GM18870 (cell line): Measurements from ENCODE around the gene AKT1S1.
A peak's percentile ranks its signal among the peaks of the same experiment; 100 is the strongest.
"Not testable (repeated sequence)": the region's sequence is repeated elsewhere in the genome, so short reads cannot be mapped to it uniquely, and the experiment has no call there.

ENCODE experiments used
- ATAC-seq: cut with Tn5 transposase; IDR thresholded peaks from one replicate; pipeline ENCODE4 v1.9.1; 2021; ENCODE audit warnings: moderate library complexity; ENCODE audit not compliant: unreplicated experiment

AKT1S1 gene

DNA sequence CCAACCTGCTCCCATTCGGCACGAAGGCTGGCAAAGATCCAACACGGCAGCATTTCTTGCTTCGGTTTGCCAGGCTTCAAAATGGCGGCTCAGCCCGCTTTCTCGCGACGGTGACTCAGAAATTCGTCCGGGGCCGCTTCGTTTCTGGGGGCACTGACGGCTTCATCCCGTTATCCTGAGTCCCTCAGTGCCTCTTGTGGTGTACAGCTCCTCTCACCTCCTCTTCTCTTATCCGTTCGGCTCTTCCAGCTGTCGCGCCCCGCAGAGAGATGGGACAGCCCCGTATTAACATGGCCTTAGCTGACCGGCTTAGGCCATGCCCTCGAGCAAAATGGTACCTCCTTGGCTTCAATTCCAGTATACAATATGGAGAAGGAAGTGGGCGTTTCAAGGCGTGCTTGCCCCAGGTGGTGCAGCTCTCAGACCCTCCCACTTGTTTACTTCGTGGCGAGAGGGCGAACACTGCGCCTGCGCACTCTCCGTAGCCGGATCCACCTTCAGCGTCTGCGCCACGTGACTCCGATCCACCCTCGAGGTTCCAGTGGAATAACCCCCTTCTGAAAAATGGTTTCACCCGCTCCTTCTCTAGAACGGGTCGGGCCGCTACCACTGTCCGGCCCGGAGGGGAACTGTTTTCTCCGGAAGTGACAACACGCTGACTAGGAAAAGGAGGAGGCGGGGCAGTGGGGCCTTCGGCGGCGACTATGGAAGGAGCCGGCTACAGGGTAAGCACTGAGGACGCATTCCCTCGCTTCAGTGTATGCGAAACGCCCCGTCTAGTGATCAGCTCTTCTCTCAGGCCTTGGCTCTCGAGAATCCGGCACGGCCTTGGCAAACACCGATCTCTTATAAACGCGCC, at the start of gene AKT1S1, which contains the start of gene TBC1D17:
AKT1S1 (minus strand) TSS at position 336 of the 859 bp plus-strand sequence. CDS start 4,060 bp downstream, outside the sequence.
TBC1D17 (plus strand) TSS at position 683 of the 859 bp plus-strand sequence; CDS start at position 705, 22 bp downstream.
- peak; percentile 58 for ATAC-seq

DNA sequence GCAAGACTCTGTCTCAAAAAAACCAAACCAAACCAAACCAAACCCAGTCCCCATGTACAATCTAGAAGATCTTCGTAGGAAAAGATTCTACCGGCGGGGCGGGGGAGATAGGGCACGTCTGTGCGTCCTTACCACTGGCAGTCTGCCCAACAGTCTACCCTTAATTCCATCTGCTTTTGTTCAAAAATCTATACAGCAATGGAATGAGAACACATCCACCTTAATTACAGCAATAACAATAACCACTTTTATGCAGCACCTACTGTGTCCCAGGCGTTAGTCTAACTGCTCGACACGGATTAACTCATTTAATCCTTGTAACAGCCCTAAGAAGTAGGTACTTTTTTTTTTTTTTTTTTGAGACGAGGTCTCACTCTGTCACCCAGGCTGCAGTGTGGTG, 49.4 kb upstream of the AKT1S1 start:
- no peak for ATAC-seq

DNA sequence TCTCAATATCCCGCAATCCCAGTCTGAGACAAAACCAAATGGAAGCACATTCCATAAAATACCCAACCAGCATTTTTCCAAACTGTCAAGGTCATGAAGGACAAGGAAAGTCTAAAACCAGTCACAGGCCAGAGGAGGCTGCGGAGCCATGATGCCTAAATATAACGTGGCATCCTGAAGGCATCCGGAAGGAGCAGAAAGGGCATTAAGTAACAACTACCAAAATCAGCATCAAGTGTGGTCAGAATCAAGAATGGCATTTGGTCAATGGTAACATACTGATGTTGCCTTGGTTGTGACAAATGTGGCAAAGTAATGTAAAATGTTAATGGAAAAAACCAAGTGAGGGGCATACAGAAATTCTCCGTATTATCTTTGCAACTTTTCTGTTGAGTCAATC, 48.3 kb upstream of the AKT1S1 start:
- ATAC-seq: no peak

DNA sequence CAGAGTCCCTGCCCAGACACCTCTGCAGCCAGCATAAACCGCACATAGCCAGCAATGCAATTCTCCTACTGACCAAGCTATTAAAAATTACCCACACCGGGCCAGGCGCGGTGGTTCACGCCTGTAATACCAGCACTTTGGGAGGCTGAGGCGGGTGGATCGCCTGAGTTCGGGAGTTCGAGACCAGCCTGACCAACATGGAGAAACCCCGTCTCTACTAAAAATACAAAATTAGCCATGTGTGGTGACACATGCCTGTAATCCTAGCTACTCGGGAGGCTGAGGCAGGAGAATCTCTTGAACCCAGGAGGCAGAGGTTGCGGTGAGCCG, 47.7 kb upstream of the AKT1S1 start:
- ATAC-seq: not testable (repeated sequence)

DNA sequence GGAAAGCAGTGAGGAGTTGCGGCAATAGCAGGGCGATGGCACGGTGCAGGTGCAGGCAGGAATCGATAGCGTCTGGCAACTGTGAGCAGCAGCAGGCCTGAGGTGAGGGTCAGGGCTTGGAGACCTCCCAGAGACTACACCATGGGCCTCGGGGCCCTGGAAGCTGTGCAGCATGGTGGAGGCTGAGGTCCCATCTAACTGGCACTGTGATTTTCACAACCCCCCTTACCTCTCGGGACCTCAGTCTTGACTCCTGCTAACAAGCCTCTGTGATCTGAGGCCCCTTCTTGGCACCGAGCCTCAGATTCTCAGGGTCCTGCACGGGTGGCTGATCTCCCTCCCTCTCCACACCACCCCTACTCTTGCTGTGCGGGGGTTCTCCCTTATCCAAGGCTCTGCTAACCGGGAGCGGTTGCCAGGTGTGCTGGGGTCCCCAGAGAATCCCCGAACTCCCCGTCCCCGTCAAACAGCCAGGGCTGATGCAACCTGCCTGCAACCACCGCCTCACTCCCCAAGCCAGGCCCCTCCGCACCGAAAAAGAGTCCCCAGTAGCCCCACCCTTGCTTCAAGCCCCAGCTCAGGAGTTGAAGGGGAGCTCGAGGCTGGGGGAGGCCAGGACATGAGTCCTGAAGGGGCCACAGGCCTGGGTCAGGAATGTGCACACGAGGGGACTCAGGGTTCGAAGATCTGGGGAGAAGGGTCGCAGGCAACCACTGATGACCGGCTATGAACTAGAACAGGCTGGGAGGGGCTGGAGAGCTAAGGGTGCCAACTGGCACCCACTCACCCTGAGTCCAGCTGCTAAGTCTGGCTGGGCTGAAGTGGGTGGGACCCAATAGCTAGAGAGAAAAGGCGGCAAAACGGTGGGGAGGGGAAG, 47.1 kb upstream of the AKT1S1 start:
- no peak for ATAC-seq

DNA sequence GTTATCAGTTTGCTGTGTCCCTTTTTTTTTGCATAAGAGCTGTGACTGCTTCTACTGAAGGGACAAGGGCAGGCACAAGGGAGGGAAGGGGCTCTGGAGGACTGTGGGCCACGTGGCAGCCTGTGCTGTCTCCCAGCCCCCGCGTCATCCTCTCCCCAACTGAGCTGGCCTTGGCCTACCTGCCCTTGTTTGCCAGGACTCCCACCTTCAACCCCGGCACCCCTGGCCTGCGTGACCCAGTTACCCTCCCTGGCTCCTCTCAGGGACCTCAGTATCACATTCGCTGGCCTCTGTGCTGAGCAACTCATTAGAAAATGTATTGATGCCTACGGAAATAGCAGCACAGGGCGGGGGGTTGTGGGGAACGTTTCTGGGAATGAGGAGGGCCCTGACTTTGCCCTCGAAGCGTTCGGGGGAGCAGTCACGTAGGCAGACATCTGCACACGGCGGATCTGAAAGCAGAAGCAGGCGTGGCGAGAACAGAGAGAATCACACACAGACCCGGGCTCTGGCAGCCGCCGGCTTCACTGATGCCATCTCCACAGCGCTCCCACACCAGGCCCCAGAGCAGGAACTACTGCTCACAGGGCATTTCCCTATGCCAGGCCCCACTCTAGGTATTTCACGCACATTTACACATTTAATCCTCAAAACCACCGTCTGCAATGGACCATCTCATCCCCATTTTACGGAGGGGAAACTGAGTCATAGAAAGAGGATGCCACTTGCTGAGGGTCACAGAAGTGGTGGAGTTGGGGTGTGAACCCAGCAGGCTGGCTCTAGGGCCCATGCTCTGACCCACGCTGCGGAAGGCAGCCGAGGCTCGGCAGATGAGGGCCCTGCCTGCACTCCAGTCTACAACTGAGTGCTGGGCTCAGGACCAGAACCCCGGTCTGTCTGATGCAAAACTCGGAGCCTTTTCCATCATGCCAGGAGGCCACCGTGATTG, 46.2 kb upstream of the AKT1S1 start:
- ATAC-seq: no peak

DNA sequence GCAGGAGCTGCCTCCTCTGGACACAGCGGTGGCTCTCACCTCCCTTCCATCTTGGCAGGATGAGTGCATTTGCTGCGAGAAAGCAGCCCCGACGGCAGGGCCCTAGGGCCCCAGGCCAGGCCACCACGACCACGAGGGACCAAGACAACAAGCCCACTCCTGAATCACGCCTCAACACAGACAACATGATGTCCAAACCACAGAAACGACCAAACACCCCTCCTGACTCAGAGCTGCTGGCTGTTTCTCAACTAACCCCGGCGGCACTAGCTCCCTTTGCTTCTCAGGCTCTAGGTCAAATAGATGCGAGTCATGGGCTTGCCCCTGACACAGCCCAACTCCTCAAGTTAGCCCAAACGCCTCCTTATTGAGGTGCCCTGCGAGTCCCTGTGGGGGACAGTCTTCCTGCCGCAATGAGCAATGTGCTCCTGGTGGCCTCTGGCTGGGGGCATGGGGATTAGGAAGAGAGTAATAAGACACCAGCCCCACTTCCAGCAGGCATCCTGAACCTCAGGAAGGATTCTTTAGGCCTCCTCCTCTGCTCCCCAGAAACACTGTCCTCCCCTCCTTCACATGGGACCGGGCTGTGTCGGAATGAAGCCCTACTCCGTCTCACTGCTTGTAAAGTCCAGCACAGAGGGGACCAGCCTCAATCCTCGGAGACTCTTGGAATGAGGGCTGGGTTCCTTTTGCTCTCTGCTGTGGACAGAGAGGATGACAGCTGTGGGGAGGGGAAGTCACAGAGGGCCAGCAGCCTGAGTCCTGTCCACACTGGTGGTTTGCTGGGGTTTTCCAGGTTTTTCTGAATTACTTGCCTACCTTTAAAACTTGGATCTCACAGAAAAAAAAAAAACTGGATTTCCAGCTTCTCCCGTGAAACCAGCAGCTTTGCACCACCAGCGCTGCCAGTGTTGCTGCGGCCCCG, 45.0 kb upstream of the AKT1S1 start:
- ATAC-seq: no peak

DNA sequence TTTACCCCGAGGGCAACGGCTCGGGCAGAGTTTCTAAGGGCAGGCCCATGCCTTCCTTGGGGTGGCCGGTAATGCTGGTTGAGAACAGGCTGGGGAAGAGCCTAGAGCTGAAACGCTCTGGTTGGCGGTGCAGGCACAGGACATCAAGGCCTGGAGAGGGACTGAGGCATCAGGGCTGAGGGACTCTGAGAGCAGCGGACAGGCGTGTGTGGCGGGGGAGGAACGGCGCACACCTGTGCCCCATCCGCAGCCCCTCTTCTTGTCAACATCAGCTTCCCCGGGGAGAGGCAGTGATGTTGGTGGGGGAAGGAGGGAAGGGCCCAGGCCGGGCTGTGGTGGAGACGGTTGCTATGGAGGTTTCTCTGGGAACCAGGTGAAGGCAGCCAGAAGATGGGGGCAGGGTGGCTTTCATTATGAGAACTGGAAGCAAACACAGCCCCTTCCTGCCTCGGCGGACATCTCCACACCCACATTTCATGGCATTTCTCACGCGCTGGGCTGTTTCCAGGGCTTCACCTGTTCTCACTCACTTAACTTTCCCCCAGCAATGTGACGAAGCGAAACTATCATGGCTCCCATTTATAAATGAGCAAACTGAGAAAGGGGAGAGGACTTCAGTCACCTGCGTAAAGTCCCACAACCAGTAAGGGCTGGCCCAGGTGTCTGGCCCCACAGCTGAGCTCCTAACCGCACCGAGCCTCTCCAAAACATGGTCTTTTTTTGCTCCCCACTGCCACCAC, 43.6 kb upstream of the AKT1S1 start:
- no peak for ATAC-seq

DNA sequence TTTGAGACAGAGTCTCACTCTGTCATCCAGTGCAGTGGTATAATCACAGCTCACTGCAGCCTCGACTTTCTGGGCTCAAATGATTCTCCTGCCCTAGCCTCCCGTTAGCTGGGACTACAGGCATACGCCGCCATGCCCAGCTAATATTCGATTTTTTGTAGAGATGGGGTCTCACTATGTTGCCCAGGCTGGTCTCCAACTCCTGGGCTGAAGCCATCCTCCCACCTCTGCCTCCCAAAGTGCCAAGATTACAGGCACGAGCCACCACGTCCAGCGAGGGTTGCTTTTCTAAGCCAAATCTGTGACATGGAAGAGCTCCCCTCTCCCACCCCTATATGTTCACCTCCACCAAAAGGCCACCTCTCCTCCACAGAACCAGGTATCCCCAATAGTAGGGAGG, 40.9 kb upstream of the AKT1S1 start:
- ATAC-seq: no peak

DNA sequence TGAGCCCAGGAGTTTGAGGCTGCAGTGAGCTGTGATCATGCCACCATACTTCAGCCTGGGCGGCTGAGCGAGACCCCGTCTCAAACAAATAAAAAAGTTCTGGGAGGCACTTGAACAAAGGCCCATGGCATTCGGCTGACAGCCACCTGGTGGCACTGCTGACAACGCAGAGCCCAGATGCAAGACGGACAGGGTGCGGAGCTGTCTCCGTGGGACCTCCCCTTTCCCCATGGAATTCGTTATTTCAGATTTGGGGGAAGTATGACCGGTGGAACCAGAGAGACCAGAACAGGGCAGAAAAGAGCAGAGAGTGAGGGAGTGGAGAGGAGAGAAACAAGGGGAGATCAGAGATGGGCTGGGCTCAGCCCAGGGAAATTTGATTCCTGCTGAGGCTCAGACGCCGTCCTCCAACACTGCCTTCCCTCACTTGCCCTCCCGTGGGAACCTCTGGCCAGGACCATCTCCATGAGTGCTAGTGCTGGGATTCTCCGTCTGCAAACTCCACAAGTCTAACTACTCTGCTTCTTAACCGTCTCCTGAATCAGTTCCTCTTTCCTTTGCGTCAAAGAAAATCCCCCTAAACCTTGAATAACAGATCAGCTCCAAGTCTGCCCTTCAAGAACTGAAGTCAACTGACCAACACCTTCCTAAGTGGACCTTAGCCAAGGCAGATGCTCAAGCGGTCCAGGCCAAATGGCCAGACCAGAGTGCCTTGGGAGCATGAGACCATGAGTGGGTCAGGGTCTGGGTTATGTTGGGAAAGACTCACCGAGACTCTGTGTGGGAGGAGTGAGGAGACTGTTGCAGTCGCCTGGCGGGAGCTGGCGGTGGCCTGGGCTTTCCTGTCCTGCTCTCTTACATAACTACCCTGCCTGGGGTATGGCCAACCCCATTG, 39.9 kb upstream of the AKT1S1 start:
- no peak for ATAC-seq

DNA sequence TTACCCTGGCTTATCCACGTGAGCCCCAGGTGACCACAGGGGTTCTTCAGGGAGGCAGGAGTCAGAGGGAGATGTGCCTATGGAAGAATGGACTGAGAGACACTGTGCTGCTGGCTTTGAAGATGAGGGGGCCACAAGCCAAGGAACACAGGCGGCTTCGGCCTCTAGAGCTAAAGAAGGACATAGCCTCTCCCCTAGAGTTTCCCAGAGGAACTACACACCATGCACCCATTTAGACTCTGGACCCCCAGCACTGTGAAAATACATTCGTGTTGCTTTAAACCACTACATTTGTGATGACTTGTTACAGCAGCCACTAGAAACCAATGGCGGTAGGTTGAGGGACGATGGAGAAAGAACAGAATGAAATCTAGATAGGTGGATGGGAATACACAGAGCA, 38.1 kb upstream of the AKT1S1 start:
- ATAC-seq: no peak

DNA sequence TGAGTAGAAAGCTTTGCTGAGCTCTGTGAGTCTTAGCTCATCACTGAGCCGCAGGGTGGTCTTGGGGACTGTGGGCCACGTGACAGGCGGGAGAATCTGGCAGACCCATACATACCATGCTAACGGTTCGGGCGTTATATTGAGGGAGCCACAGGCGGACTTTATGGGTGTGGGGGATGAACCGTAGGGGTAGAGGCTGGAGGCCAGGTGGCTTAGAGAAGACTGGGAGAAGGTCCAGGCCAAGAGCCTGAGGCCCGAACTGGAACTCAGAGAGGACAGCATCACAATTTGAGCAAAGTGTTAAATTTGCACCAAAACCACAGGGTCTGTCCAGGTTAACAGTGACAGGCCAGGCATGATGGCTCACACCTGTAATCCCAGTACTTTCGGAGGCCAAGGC, 36.6 kb upstream of the AKT1S1 start:
- ATAC-seq: no peak

DNA sequence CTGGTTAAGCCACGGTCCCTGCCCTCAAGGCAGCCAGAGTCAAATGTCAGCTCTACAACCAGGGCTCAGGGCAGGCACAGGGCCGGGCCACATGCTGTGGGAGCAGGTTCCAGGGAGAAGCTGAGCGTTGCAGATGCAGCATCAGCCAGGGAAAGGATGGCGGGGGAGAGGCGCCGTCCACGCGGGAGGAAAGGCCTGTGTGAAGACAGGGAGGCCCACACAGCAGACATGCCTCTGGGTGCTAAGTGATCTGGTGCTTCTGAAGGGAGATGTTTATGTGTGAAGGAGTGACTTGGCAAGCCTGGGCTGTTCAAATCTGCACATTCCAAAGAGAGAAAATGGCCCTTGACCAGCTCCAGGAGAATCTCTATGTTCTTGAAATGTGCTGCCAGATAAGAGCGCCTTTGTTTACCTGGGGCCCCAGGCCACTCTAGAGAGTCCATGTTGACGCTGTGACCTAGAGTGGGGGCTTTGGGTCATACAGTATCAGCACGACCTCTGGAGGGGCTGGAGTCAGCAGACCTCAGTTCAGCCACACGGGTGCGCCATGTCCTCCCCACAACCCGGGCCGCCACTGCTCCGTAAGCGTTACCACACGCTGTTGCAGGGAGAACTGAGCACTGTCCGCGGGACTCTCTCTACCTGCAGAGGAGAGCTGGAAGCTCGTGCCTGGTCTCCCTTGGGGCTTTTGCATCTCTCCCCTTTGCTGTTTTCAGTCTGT, 36.0 kb upstream of the AKT1S1 start:
- ATAC-seq: no peak

DNA sequence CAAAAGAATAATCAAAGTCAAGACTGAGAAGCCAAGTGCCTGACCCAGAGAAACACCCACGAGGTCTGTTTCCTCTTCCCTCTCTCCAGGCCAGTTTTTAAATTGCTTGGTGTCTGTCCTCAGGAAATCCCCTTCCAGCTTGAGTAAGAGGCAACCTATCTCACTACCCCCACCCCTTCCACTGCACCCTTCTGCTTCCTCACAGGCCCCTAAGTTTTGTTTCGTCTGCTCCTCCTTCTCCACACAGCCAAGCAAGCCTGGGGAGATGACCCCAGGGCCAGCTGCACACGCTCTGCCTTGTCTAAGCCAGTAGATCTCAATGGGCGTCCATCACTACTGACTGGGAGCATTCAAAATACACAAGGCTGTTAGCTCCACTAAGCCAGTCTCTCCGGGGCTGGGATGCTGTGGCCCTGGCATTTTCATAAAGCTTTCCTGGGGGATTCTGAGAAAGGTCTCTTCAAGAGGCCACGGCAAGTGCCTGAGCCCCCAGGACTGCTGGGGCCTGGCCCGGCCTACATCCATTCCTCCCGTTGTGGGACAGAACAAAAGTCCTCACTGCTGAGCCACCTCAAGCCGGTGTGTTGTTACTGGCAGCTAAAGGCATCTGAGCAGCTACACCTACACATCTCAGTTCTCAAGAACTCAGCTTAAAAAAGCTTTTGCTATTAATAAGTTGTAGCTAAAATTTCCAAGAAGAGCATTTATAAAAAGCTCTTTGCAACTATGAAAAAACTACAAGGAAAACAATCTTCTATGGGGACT, 34.4 kb upstream of the AKT1S1 start:
- no peak for ATAC-seq

DNA sequence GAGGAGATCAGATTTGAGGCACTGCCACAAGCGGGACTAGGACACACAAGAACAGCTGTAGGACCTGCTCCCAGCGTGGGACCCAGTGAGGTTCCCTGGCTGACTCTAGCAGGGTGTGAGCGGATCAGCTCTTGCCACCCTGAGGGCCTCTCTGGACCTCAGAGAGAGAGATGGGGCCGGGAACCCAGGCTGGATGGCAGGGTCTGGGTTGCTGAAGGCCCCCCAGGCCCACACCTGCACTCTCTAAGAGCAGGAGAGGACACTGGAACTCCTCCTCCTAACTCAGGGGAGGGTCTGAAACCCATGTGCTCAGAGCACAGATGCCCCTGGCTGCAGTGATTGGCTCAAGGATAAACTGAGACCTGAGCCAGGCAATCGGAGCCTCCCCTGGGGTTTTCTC, 33.0 kb upstream of the AKT1S1 start:
- ATAC-seq: no peak
